SK-N-SH treated with all-trans-retinoic acid at 6 μM for 48 hours (cell line): Measurements from ENCODE around the gene SEC16A.

Experiments used
- ARNTL ChIP-seq: fragments of 450-650 bp; formaldehyde crosslinking; IDR thresholded peaks from 2 replicates; pipeline ENCODE4 v1.5.0; 2020; ENCODE audit warnings: low read depth, mild to moderate bottlenecking, moderate library complexity, borderline replicate concordance
- CSDC2 ChIP-seq: fragments of 250-450 bp; sonication (Bioruptor Pico); IDR thresholded peaks from 2 replicates; pipeline ENCODE4 v1.5.0; 2020; ENCODE audit warnings: mild to moderate bottlenecking, moderate library complexity
- ISL1 ChIP-seq: fragments of 250-450 bp; sonication (Bioruptor Pico); IDR thresholded peaks from 2 replicates; pipeline ENCODE4 v2.1.2; 2022; ENCODE audit warnings: mild to moderate bottlenecking, moderate library complexity
- RARB ChIP-seq: fragments of 250-450 bp; sonication (Bioruptor Pico); IDR thresholded peaks from 2 replicates; pipeline ENCODE4 v1.8.0; 2021; ENCODE audit warnings: mild to moderate bottlenecking, moderate library complexity
- SNAI2 ChIP-seq: fragments of 250-450 bp; sonication (Bioruptor Pico); IDR thresholded peaks from 2 replicates; pipeline ENCODE4 v1.5.0; 2020; ENCODE audit warnings: mild to moderate bottlenecking, moderate library complexity
- TCF4 ChIP-seq: fragments of 250-450 bp; sonication (Bioruptor Pico); IDR thresholded peaks from 2 replicates; pipeline ENCODE4 v1.8.0; 2021; ENCODE audit warnings: mild to moderate bottlenecking, moderate library complexity, borderline replicate concordance
- ZC3H10 ChIP-seq: fragments of 250-450 bp; sonication (Bioruptor Pico); IDR thresholded peaks from 2 replicates; pipeline ENCODE4 v1.5.1; 2021; ENCODE audit warnings: mild to moderate bottlenecking, moderate library complexity
- ZFP3 ChIP-seq: fragments of 250-450 bp; sonication (Bioruptor Pico); IDR thresholded peaks from 2 replicates; pipeline ENCODE4 v1.5.0; 2020; ENCODE audit warnings: mild to moderate bottlenecking, moderate library complexity
- ZNF565 ChIP-seq: fragments of 450-650 bp; formaldehyde crosslinking; conservative IDR thresholded peaks from 2 replicates; pipeline ENCODE4 v1.5.0; 2020; ENCODE audit warnings: low read depth, mild to moderate bottlenecking, moderate library complexity
- TF ChIP-seq, protein P1 (sequence below): fragments of 250-450 bp; sonication (Bioruptor Pico); IDR thresholded peaks from 2 replicates; pipeline ENCODE4 v1.8.0; 2021; ENCODE audit warnings: low read depth, mild to moderate bottlenecking, moderate library complexity, borderline replicate concordance
- TF ChIP-seq, protein P2 (sequence below): fragments of 250-450 bp; sonication (Bioruptor Pico); IDR thresholded peaks from 2 replicates; pipeline ENCODE4 v1.5.1; 2021; ENCODE audit warnings: mild to moderate bottlenecking, moderate library complexity

DNA sequence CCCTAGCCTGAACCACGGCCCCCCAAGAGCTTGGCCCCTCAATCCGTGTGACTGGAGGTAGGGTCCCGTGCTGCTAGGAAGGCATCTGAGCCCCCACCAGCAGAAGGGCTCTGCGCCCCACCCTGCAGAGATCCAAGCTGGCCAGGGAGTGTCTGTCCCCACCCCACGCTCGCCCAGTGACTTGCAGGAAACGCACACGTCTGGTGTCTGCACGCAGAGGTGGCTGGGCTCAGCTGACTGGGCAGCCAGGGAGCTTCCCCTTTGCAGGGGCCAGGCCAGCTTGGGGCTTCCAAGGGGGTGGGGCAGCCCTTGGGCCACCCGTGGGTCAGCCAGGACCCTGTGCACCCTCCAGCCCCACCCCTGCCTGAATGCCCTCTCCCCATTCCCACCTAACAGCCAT, 38.7 kb upstream of the SEC16A start:
- TF ChIP-seq ZC3H10 (no peak), SNAI2 (CRISPR knock-in tag) (no peak), ISL1 (CRISPR knock-in tag) (no peak), CSDC2 (CRISPR knock-in tag) (no peak), ZFP3 (CRISPR knock-in tag) (no peak), RARB (no peak), ZNF565 (CRISPR knock-in tag) (no peak), ARNTL (CRISPR knock-in tag) (no peak), TCF4 (CRISPR knock-in tag) (no peak)
- TF ChIP-seq, protein P1, sequence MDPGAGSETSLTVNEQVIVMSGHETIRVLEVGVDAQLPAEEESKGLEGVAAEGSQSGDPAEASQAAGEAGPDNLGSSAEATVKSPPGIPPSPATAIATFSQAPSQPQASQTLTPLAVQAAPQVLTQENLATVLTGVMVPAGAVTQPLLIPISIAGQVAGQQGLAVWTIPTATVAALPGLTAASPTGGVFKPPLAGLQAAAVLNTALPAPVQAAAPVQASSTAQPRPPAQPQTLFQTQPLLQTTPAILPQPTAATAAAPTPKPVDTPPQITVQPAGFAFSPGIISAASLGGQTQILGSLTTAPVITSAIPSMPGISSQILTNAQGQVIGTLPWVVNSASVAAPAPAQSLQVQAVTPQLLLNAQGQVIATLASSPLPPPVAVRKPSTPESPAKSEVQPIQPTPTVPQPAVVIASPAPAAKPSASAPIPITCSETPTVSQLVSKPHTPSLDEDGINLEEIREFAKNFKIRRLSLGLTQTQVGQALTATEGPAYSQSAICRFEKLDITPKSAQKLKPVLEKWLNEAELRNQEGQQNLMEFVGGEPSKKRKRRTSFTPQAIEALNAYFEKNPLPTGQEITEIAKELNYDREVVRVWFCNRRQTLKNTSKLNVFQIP (CRISPR knock-in tag) = no peak
- TF ChIP-seq, protein P2, sequence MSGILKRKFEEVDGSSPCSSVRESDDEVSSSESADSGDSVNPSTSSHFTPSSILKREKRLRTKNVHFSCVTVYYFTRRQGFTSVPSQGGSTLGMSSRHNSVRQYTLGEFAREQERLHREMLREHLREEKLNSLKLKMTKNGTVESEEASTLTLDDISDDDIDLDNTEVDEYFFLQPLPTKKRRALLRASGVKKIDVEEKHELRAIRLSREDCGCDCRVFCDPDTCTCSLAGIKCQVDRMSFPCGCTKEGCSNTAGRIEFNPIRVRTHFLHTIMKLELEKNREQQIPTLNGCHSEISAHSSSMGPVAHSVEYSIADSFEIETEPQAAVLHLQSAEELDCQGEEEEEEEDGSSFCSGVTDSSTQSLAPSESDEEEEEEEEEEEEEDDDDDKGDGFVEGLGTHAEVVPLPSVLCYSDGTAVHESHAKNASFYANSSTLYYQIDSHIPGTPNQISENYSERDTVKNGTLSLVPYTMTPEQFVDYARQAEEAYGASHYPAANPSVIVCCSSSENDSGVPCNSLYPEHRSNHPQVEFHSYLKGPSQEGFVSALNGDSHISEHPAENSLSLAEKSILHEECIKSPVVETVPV = no peak
